NT2/D1 (cell line): ENCODE results near the gene CCDC71.

Experiments
- SUZ12 ChIP-seq: IDR thresholded peaks from 2 replicates; pipeline ENCODE4 v1.6.1; 2011; ENCODE audit not compliant: insufficient read length, insufficient read depth; ENCODE audit errors: extremely low read depth
- YY1 ChIP-seq: IDR thresholded peaks from 2 replicates; pipeline ENCODE4 v1.6.1; 2011; ENCODE audit not compliant: insufficient read length, insufficient read depth
- ZNF274 ChIP-seq: IDR thresholded peaks from 2 replicates; pipeline ENCODE4 v1.6.1; 2011; ENCODE audit warnings: mild to moderate bottlenecking, low read depth, low read length

GRCh38 chr3:49172551-49173041 is 6.5 kb upstream of the CCDC71 start:
- TF ChIP-seq YY1 (no peak), ZNF274 (no peak), SUZ12 (no peak)
